ENCODE data around the gene SERINC5. TPM values are rescaled to one million over a fixed set of nuclear protein-coding genes. Genes with fewer than 3 reads are reported as not detected.

The SERINC5 gene
- total RNA-seq, 4 donors from 2014 or later = 9.5 to 54.5 (median 22.4) TPM

- H3K4me3 ChIP-seq = no peak overlapping the region
- H3K27ac ChIP-seq = no peak overlapping the region
- TF ChIP-seq POLR2A (IDR thresholded peaks at IDR 0.05) = no peak
- H3K4me1 ChIP-seq = peaks cover 0 to 4% of the 10 kb centered on the region in 2 donors
- no peaks in the 10 kb centered on the region for H3K36me3 ChIP-seq
- no peaks in the 10 kb centered on the region for H3K27me3 ChIP-seq
- intact Hi-C loops (cut with DNase I; ENCODE audit: low total_unique reads) = no loop called here
- H3K9me3 ChIP-seq = no peaks in the 10 kb centered on the region
- no peak for DNase-seq
Observed at GRCh38 chr5:80220245-80220897, 35.5 kb downstream of the SERINC5 start.

- Histone ChIP-seq H3K36me3 (no peaks in the 10 kb centered on the region), H3K27me3 (no peaks in the 10 kb centered on the region), H3K4me3 (no peak overlapping the region), H3K9me3 (no peaks in the 10 kb centered on the region), H3K4me1 (peaks cover 0 to 4% of the 10 kb centered on the region in 2 donors), H3K27ac (no peak overlapping the region)
- TF ChIP-seq POLR2A (IDR thresholded peaks at IDR 0.05) (no peak), CTCF (IDR thresholded peaks at IDR 0.05) (no peak)
- DNase-seq = no peak
- intact Hi-C loops (cut with DNase I; ENCODE audit: low total_unique reads) = no loop called here
Observed at GRCh38 chr5:80219391-80219790, 36.5 kb downstream of the SERINC5 start.

GRCh38 chr5:80217667-80218066 is 38.2 kb downstream of the SERINC5 start:
- intact Hi-C loops (cut with DNase I; ENCODE audit: low total_unique reads) = no loop called here
- Histone ChIP-seq H3K27ac (no peak overlapping the region), H3K4me3 (no peak overlapping the region), H3K4me1 (peaks cover 0 to 4% of the 10 kb centered on the region in 2 donors), H3K36me3 (no peaks in the 10 kb centered on the region), H3K9me3 (no peaks in the 10 kb centered on the region), H3K27me3 (no peaks in the 10 kb centered on the region)
- DNase-seq = no peak
- TF ChIP-seq CTCF (IDR thresholded peaks at IDR 0.05) (no peak), POLR2A (IDR thresholded peaks at IDR 0.05) (no peak)

- no peak overlapping the region for H3K4me3 ChIP-seq
- H3K36me3 ChIP-seq = no peaks in the 10 kb centered on the region
- intact Hi-C loops (cut with DNase I; ENCODE audit: low total_unique reads) = no loop called here
- no peaks in the 10 kb centered on the region for H3K27me3 ChIP-seq
- DNase-seq = peak in 1 of 2 donors; percentile 30
- H3K9me3 ChIP-seq = no peaks in the 10 kb centered on the region
- no peak for TF ChIP-seq POLR2A (IDR thresholded peaks at IDR 0.05)
- no peak for TF ChIP-seq CTCF (IDR thresholded peaks at IDR 0.05)
- peaks cover 0 to 4% of the 10 kb centered on the region in 2 donors for H3K4me1 ChIP-seq
- H3K27ac ChIP-seq = peak overlapping the region in 1 of 2 donors; percentile 21
Observed at GRCh38 chr5:80216753-80217596, 38.9 kb downstream of the SERINC5 start.

- H3K27me3 ChIP-seq = no peaks in the 10 kb centered on the region
- no peaks in the 10 kb centered on the region for H3K9me3 ChIP-seq
- H3K36me3 ChIP-seq = no peaks in the 10 kb centered on the region
- H3K27ac ChIP-seq = no peak overlapping the region
- intact Hi-C loops (cut with DNase I; ENCODE audit: low total_unique reads) = no loop called here
- DNase-seq = no peak
- peaks cover 0 to 4% of the 10 kb centered on the region in 2 donors for H3K4me1 ChIP-seq
- H3K4me3 ChIP-seq = no peak overlapping the region
- no peak for TF ChIP-seq CTCF (IDR thresholded peaks at IDR 0.05)
- TF ChIP-seq POLR2A (IDR thresholded peaks at IDR 0.05) = no peak
Observed at GRCh38 chr5:80216096-80216495, 39.8 kb downstream of the SERINC5 start.
